ENCODE data around the gene GALNT15.

- TF ChIP-seq TAF1 (IDR thresholded peaks at IDR 0.05; ENCODE audit: borderline replicate concordance, low read depth, low read length), result no peak
- TF ChIP-seq POLR2A (IDR thresholded peaks at IDR 0.05; ENCODE audit: low read depth, low read length), result no peak
These were observed 103.0 kb downstream of the GALNT15 start for GRCh38 chr3:16277471-16277870.

Data from GM12892 (cell line).